GM19467 (cell line): Measurements from ENCODE around the gene NLRC5.
A peak's percentile ranks its signal among the peaks of the same experiment; 100 is the strongest.
"Not testable (repeated sequence)": the region's sequence is repeated elsewhere in the genome, so short reads cannot be mapped to it uniquely, and the experiment has no call there.

Experiments used
- ATAC-seq: cut with Tn5 transposase; IDR thresholded peaks from one replicate; pipeline ENCODE4 v1.9.1; 2021; ENCODE audit warnings: mild to moderate bottlenecking, moderate library complexity; ENCODE audit not compliant: unreplicated experiment

The NLRC5 gene

GRCh38 chr16:56961851-56962281, 27.5 kb upstream of the NLRC5 start, which contains the start of gene CETP:
CETP (plus strand) TSS chr16:56961950; CDS start chr16:56961980, 30 bp downstream.
- ATAC-seq: no peak

- ATAC-seq: peak; percentile 75
Measured at GRCh38 chr16:56964243-56965148, 24.9 kb upstream of the NLRC5 start.

GRCh38 chr16:56965149-56966092, 23.9 kb upstream of the NLRC5 start:
- no peak for ATAC-seq

GRCh38 chr16:56966093-56966475, 23.3 kb upstream of the NLRC5 start:
- no peak for ATAC-seq

- no peak for ATAC-seq
Measured at GRCh38 chr16:56967733-56968132, 21.6 kb upstream of the NLRC5 start.

- no peak for ATAC-seq
Measured at GRCh38 chr16:56969769-56970168, 19.6 kb upstream of the NLRC5 start.

- peak; percentile 58 for ATAC-seq
Measured at GRCh38 chr16:56970934-56971767, 18.2 kb upstream of the NLRC5 start.

GRCh38 chr16:56971768-56972043, 17.7 kb upstream of the NLRC5 start:
- no peak for ATAC-seq

GRCh38 chr16:56972403-56973293, 16.7 kb upstream of the NLRC5 start:
- ATAC-seq: no peak

- ATAC-seq: no peak
Measured at GRCh38 chr16:56973294-56973689, 16.1 kb upstream of the NLRC5 start.

GRCh38 chr16:56973899-56974298, 15.5 kb upstream of the NLRC5 start:
- ATAC-seq: not testable (repeated sequence)

GRCh38 chr16:56974549-56975300, 14.6 kb upstream of the NLRC5 start:
- no peak for ATAC-seq

GRCh38 chr16:56975714-56976113, 13.6 kb upstream of the NLRC5 start:
- no peak for ATAC-seq

- ATAC-seq: no peak
Measured at GRCh38 chr16:56977216-56977615, 12.1 kb upstream of the NLRC5 start.

- no peak for ATAC-seq
Measured at GRCh38 chr16:56977823-56978430, 11.4 kb upstream of the NLRC5 start.

GRCh38 chr16:56980201-56980535, 9.2 kb upstream of the NLRC5 start:
- ATAC-seq: no peak

GRCh38 chr16:56980792-56981724, 8.3 kb upstream of the NLRC5 start:
- peak; percentile 37 for ATAC-seq
